ENCODE results near the gene EVA1C. TPM values are rescaled to one million over a fixed set of nuclear protein-coding genes. Genes with fewer than 3 reads are reported as not detected.

EVA1C gene
- total RNA-seq, 2 donors from 2014 or later, result 25.5 to 45.9 TPM

GRCh38 chr21:32562426-32562825 lies 149.9 kb downstream of the EVA1C start:
- Histone ChIP-seq H3K4me3 (no peak overlapping the region), H3K36me3 (no peaks in the 10 kb centered on the region), H3K9me3 (no peaks in the 10 kb centered on the region), H3K27me3 (no peaks in the 10 kb centered on the region), H3K4me1 (peaks cover 0 to 10% of the 10 kb centered on the region in 2 donors), H3K27ac (peak overlapping the region; percentile 26 to 38)
- peak in 1 of 2 donors; percentile 67 for TF ChIP-seq CTCF (IDR thresholded peaks at IDR 0.05)
- no peak for DNase-seq (ENCODE audit: low spot score)

GRCh38 chr21:32562915-32563314 lies 150.4 kb downstream of the EVA1C start:
- Histone ChIP-seq H3K36me3 (no peaks in the 10 kb centered on the region), H3K4me1 (peaks cover 0 to 10% of the 10 kb centered on the region in 2 donors), H3K4me3 (no peak overlapping the region), H3K27me3 (no peaks in the 10 kb centered on the region), H3K27ac (peak overlapping the region; percentile 26 to 38), H3K9me3 (no peaks in the 10 kb centered on the region)
- no peak for TF ChIP-seq CTCF (IDR thresholded peaks at IDR 0.05)
- DNase-seq (ENCODE audit: low spot score), result no peak

Other genes with a start within 250 kb of the EVA1C start
- 1 to 10 TPM; 2.3 to 2.5 TPM for gene MIS18A, start 133.7 kb upstream of the EVA1C start, total RNA-seq
- gene MRAP, start 113.9 kb upstream of the EVA1C start, total RNA-seq, result 1 to 10 TPM in 1 of 2 donors, not detected in 1; 5.3 TPM
- gene URB1, start 19.7 kb upstream of the EVA1C start, total RNA-seq, result 10 to 100 TPM in 1 of 2 donors, 1 to 10 TPM in 1; 8.6 to 12.2 TPM
- gene TCP10L, start 172.8 kb downstream of the EVA1C start, total RNA-seq, result 1 to 10 TPM in 1 of 2 donors, not detected in 1; 1.1 TPM
- 10 to 100 TPM; 16.1 to 22.2 TPM for gene CFAP298, start 199.7 kb downstream of the EVA1C start, total RNA-seq

Data from right atrium auricular region (tissue), 2 donors.